Prostate gland (tissue), 2 donors: ENCODE measurements around the gene RNU4-1.

Source experiments
- POLR2A ChIP-seq: fragments of 450-650 bp; IDR thresholded peaks from one replicate; pipeline ENCODE4 v1.6.1; 2016; ENCODE audit warnings: antibody characterized with exemption, mild to moderate bottlenecking
- POLR2AphosphoS5 ChIP-seq: sonication (generic); formaldehyde crosslinking; IDR thresholded peaks from one replicate; pipeline ENCODE4 v1.6.1; 2017; ENCODE audit warnings: antibody characterized with exemption
- TF ChIP-seq, protein P1 (sequence below), 4 experiments: fragments of 200-600 bp in 2 of 4; fragments of 450-650 bp in 2 of 4; sonication (generic) in 2 of 4; IDR thresholded peaks; 1 replicate in 3 of 4; 2 replicates in 1 of 4; pipeline ENCODE4 v1.5.1; 2016 to 2019; ENCODE audit warnings: antibody characterized with exemption in 4 of 4, mild to moderate bottlenecking in 2 of 4, moderate library complexity in 2 of 4

DNA sequence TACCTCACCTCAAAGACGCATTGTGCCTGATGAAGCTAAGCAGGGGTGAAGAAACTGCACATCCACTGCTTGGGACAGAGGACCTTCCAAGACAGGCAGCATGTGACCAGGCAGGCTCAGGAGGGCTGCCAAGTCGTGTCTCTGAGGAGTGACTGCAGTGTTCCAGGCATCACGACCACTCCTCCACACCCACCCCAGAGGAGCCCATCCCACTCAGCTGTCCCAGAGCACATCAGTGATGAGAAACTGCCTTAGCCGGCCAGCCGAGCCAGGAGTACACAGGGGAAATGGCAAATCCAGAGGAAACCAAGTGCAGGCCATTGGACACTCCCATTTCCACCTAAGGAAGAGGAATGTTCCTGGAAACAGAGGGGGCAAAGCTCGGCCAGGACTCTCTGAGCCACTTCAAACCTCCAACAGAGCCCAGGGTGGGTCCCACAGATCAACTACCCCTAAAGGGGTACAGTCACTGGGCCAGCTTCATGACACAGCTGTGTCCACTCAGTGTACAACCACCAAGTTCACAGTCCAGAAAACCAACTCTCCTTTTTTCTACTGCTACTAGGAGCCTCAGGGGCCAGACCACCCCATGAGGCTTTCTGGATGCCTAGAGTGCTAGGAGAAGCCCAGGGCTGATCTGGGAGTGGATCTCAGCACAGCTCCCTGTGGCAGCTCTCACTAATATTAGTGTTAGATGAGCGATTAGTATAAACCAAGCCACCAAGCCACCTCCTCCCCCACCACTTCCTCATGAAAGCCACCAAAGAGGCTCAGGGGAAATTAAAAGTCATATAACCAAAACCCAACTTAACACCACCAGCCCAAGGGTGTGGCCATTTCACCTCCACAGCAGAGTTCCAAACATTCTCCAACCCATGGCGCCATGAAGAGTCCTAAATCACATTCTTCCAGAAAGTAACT is 42.9 kb downstream of the RNU4-1 start:
- TF ChIP-seq, protein P1, sequence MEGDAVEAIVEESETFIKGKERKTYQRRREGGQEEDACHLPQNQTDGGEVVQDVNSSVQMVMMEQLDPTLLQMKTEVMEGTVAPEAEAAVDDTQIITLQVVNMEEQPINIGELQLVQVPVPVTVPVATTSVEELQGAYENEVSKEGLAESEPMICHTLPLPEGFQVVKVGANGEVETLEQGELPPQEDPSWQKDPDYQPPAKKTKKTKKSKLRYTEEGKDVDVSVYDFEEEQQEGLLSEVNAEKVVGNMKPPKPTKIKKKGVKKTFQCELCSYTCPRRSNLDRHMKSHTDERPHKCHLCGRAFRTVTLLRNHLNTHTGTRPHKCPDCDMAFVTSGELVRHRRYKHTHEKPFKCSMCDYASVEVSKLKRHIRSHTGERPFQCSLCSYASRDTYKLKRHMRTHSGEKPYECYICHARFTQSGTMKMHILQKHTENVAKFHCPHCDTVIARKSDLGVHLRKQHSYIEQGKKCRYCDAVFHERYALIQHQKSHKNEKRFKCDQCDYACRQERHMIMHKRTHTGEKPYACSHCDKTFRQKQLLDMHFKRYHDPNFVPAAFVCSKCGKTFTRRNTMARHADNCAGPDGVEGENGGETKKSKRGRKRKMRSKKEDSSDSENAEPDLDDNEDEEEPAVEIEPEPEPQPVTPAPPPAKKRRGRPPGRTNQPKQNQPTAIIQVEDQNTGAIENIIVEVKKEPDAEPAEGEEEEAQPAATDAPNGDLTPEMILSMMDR (IDR thresholded peaks at IDR 0.05) = no peak
- TF ChIP-seq POLR2AphosphoS5 = peak; percentile 14
- no peak for TF ChIP-seq POLR2A
